GM10248 (cell line): ENCODE results near the gene TRAPPC13.

Experiments used
- CTCF ChIA-PET: fragments of 300-600 bp; sonication (Branson Sonifier 250); formaldehyde crosslinking; extraction: SDS; loops from one replicate; lab custom pipeline; 2021; ENCODE audit warnings: antibody characterized with exemption; lab: Yijun Ruan, JAX
- POLR2A ChIA-PET: fragments of 350-650 bp; sonication (Branson Sonifier 250); formaldehyde crosslinking; extraction: SDS; loops from one replicate; lab custom pipeline; 2020; ENCODE audit warnings: antibody characterized with exemption; lab: Yijun Ruan, JAX
- DNase-seq: peaks from one replicate; pipeline ENCODE4 v3.0.0; 2012; ENCODE audit errors: extremely low spot score
- TF ChIP-seq, protein P1 (sequence below): IDR thresholded peaks from 2 replicates; pipeline ENCODE4 v1.5.1; 2012; ENCODE audit warnings: mild to moderate bottlenecking, low read depth; ENCODE audit errors: extremely low read depth, missing control alignments, control extremely low read depth

TRAPPC13 gene

DNA sequence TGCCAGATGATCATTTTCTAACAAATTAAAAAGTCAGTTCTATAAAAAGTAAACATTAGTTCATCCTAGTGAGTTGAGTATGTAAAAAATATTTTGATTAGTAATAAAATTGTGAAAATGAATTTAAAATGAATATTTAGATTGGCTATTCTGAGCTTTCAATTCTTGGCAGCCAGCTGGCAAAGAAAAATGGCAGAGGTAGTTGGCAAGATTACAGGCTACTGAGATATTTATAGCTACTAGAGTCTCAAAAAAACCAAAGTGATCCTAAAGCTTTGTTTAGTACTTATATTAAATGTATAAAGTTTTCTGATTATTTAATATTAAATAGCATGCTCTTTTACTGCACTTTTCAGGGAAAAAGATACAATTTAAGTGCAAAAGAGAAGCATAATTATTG, 72.1 kb downstream of the TRAPPC13 start:
- ChIA-PET POLR2A (no interaction called here), CTCF (interaction anchor here (0.9 to 2.6 kb wide), 2 partner anchors 10 to 24 kb away, joined by 5 to 6 read pairs; no protein-coding TSS in a partner anchor)
- TF ChIP-seq, protein P1, sequence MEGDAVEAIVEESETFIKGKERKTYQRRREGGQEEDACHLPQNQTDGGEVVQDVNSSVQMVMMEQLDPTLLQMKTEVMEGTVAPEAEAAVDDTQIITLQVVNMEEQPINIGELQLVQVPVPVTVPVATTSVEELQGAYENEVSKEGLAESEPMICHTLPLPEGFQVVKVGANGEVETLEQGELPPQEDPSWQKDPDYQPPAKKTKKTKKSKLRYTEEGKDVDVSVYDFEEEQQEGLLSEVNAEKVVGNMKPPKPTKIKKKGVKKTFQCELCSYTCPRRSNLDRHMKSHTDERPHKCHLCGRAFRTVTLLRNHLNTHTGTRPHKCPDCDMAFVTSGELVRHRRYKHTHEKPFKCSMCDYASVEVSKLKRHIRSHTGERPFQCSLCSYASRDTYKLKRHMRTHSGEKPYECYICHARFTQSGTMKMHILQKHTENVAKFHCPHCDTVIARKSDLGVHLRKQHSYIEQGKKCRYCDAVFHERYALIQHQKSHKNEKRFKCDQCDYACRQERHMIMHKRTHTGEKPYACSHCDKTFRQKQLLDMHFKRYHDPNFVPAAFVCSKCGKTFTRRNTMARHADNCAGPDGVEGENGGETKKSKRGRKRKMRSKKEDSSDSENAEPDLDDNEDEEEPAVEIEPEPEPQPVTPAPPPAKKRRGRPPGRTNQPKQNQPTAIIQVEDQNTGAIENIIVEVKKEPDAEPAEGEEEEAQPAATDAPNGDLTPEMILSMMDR = no peak
- DNase-seq = no peak

DNA sequence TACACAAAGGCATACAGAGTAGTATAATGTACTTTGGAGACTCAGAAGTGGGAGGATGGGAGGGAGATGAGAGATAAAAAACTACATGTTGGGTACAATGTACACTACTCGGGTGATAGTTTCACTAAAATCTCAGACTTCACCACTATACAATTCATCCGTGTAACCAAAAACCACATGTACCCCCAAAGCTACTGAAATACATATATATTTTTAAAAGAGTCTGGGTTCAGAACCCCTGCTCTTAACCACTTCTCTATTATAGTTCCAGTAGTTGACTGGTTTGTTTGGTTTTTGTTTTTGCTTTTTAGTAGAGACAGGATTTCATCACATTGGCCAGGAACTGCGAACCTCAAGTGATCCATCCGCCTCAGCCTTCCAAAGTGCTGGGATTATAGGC, 74.5 kb downstream of the TRAPPC13 start:
- CTCF ChIA-PET = no interaction called here
- no peak for DNase-seq
- TF ChIP-seq, protein P1 = no peak
- POLR2A ChIA-PET = no interaction called here

DNA sequence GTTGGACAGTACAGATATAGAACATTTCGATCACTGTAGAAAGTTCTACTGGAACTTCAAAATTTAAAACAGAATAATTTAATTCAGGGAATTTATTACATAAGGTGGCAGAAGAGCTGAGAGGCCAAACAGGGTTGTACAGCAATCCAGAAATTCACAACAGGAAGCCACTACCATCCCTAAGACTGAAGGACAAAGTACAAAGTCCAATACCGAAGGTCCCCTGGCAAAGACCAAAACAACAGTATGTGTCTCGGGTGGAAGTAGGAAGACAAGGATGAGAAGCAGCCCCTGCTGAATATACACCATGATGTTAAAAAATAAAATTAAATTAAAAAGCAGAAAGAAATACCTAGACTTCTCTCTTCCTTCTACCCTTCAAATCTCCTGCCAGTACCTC, 77.2 kb downstream of the TRAPPC13 start:
- POLR2A ChIA-PET = no interaction called here
- TF ChIP-seq, protein P1 = no peak
- CTCF ChIA-PET = no interaction called here
- DNase-seq = no peak

DNA sequence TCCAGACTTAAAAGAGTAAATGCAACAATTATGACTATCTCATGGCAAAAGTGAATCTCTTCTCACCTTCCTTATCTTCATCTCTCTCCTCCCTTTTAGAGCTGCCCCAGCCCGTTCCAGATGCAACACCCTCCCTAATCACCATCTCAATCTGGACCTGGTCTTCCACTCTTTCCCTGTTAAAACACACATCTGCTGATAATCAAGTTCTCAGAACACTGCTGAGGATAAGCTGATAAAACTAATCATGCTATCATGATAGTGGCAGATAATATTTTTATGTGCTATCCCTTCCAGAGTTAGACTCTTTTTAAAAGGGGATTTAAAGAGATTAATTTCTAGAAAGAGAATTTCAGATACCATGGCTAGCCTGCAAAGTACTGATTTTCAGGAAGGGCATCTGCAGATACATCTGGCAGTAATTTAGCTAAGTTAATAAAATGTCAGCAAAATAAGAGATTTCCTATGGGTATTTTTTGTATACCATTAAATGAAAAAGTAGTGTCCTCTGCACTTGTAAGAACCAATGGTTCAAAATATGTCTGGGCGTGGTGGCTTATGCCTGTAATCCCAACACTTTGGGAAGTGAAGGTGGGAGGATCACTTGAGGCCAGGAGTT, 79.9 kb downstream of the TRAPPC13 start:
- TF ChIP-seq, protein P1 = no peak
- DNase-seq = no peak
- POLR2A ChIA-PET = no interaction called here

DNA sequence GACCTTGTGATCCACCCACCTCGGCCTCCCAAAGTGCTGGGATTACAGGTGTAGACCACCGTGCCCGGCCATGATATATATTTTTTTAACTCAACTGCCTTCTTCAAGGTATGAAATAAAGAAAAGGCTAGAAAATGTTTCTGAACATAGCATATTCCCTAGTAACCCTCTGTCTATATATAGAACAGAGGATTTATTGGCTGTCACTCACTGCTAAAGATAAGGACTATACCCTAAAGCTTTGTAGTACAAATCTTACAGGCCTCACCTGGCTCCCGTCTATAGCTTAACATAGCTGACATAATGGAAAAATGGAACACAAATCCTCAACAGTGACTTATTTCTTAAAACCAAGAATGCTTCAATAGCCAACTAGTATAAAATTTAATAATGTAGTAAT, 82.8 kb downstream of the TRAPPC13 start:
- no peak for DNase-seq
- ChIA-PET POLR2A (no interaction called here), CTCF (interaction anchor here (1.1 to 1.9 kb wide), 2 partner anchors 11 to 19 kb away, joined by 3 to 5 read pairs; no protein-coding TSS in a partner anchor)
- TF ChIP-seq, protein P1 = no peak

More for the DNA sequence above, 79.9 kb downstream of the TRAPPC13 start:
- CTCF ChIA-PET = interaction anchor here (1.3 to 2.4 kb wide), 2 partner anchors 8 to 14 kb away, joined by 3 to 5 read pairs; no protein-coding TSS in a partner anchor

DNA sequence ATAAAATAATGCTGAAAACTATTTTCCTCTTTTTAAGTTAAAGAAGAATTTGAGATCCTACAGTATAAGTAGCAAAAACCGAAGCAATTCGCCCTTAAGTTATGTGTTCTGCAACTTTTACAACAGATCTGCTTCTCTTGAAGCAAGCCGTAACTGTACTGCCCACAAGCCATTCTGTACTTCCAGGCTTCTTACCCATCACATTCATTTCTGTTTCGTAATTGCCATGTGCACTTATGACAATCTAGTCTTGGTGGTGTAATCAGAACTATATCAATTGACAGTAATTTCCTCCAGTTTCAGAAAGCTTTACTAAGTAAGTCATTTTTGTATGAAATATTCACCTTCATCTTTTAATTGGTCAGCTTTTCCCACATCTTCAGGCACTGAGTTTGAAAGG, 83.3 kb downstream of the TRAPPC13 start:
- ChIA-PET CTCF (interaction anchor here (1.1 to 1.9 kb wide), 2 partner anchors 11 to 19 kb away, joined by 3 to 5 read pairs; no protein-coding TSS in a partner anchor), POLR2A (no interaction called here)
- no peak for DNase-seq
- TF ChIP-seq, protein P1 = no peak
